ENCODE measurements around the gene MCRS1. TPM values are rescaled to one million over a fixed set of nuclear protein-coding genes. Genes with fewer than 3 reads are reported as not detected.

MCRS1 gene
- total and polyA plus RNA-seq, 10 of the 15 experiments (the other 5 are each of a cell fraction or from before 2014, with no cell fraction given), result 34.3 to 82.8 (median 57.6) TPM

DNA sequence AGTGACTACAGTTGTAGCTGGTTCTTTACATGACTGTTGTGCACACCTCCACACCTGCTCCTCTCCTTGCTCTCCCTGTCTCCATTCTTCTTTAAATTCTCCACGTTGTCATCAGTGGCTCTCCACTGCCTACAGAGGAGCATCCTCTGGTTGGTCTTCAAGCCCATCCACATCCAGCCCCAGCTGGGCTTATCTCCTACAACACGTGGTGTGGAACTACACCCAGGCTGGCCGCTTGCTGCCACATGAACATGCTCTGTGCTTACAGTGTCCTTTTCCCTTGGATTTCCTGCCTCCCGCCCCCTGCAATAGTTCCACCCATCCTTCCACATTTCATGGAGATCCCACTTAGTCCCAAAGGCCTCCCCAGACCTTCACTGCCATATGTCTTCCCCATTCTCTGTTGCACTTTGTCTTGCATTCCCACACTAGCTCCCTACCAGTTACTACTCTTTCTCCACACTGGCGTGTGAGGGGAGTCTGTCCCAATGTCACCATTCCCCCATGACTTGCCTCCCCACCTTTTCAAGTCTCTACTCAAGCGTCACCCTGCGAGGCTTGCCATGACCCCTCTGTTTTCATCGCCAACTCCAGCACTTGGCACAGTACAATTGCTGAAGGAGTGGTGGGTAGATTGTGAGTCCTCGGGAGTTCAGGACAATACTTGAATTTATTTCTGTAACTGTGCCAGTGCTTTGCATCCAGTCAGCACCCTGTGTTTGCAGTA is 9.8 kb upstream of the MCRS1 start (continued):
- no peak for TF ChIP-seq NFIC (IDR thresholded peaks at IDR 0.05; ENCODE audit: low read depth, low read length)
- TF ChIP-seq TCF12 (IDR thresholded peaks at IDR 0.05; ENCODE audit: low read depth, low read length), result no peak
- no peak for TF ChIP-seq PAX5 (IDR thresholded peaks at IDR 0.05; ENCODE audit: borderline replicate concordance, low read depth, low read length)
- TF ChIP-seq ZNF384 (IDR thresholded peaks at IDR 0.05; ENCODE audit: borderline replicate concordance, low read depth, low read length), result no peak

DNA sequence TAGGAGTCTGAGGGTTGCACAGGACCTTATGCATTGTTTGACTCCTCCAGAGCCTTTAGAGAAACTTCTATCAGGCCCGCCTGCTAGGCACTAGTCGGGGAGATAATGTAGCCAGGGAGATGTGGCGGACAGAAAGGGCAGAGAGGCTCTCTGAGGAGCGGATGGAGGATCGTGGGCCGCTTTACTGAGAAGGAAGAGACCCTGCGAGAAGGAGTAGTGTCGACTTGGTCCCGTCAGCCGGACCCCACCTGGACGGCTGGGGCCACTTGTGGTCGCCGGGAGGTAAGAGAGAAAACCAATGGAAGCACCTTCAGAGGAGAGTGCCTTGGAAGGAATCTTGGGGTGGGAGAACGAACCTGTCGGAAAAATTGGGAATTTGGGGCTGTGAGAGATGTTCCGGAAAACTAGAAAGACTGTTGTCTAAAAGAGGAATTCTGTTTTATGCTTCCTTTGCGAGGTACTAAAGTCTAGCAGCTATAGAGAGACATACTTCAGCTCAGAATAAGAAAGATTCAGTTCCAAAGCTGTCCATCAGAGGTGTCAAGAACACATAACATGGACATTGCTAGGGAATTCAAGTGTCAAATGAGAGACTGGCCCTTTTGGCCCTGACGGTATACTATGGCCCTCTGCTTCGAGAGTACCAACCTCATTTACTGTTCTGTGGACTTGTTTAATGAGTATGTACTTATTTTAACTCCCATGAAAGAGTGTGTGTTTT is 660 bp upstream of the MCRS1 start:
- DNase-seq (ENCODE audit: low read depth, low spot score), result no peak
- Histone ChIP-seq H2AFZ (ENCODE audit: control insufficient read depth, low read depth, low read length) (peak overlapping the region; percentile 83), H3K27me3 (replicated peaks in 1 of 2; ENCODE audit: control insufficient read depth in 2 of 2, insufficient read depth in 2 of 2, low read length in 1 of 2) (no peaks in the 10 kb centered on the region), H3K9me3 (replicated peaks; ENCODE audit: control insufficient read depth, insufficient read depth, low read length) (no peaks in the 10 kb centered on the region), H3K9ac (ENCODE audit: control insufficient read depth, insufficient read depth, low read length) (peak overlapping the region; percentile 87), H3K4me2 (ENCODE audit: control insufficient read depth, insufficient read depth) (peak overlapping the region; percentile 53), H3K27ac (ENCODE audit: control insufficient read depth, insufficient read depth) (peak overlapping the region; percentile 91), H3K79me2 (ENCODE audit: control insufficient read depth, insufficient read depth, low read length) (peaks cover 36% of the 10 kb centered on the region), H3K4me3 (peak overlapping the region; percentile 99), H4K20me1 (ENCODE audit: control insufficient read depth, insufficient read depth) (no peaks in the 10 kb centered on the region), H3K36me3 (ENCODE audit: control insufficient read depth in 2 of 2, insufficient read depth in 2 of 2, low read length in 1 of 2) (peaks cover 4 to 8% of the 10 kb centered on the region in 2 experiments; a peak in 3 of 4 replicates), H3K4me1 (ENCODE audit: control insufficient read depth, insufficient read depth, low read length) (peaks cover 8% of the 10 kb centered on the region)
- ChIA-PET POLR2A (interaction anchor here (0.6 to 0.7 kb wide), 2 partner anchors 49 to 210 kb away, joined by 3 read pairs; no protein-coding TSS in a partner anchor), SMC1A (ENCODE audit: uncharacterized antibody, unreplicated experiment) (interaction anchor here (0.9 to 1.0 kb wide), 2 partner anchors 12 to 54 kb away, joined by 3 read pairs; no protein-coding TSS in a partner anchor), RAD21 (ENCODE audit: unreplicated experiment) (interaction anchor here (0.6 to 1.0 kb wide), 2 partner anchors 8 to 210 kb away, joined by 3 read pairs; no protein-coding TSS in a partner anchor), CTCF (interaction anchor here (0.6 to 1.0 kb wide), 4 partner anchors 12 to 276 kb away, joined by 3 to 6 read pairs (median 4); no protein-coding TSS in a partner anchor)
- in situ Hi-C loops (cut with MboI), result no loop called here
- peak; percentile 67 for ATAC-seq
- 6% methylated on average over 19 of the region's 19 CpGs for WGBS (ENCODE audit: insufficient coverage, insufficient replicate concordance, low lambda C conversion rate, missing lambda C conversion rate)
- intact Hi-C loops (cut with micrococcal nuclease; ENCODE audit: unreplicated experiment), result loop anchor here (5.0 kb wide), 1 partner anchor 139 kb away; the partner anchor contains the start of gene FMNL3
- TSS peak; percentile 73 for BruUV-seq (replicated peaks)
- FAIRE-seq, result no peak
- TF ChIP-seq, protein P1, sequence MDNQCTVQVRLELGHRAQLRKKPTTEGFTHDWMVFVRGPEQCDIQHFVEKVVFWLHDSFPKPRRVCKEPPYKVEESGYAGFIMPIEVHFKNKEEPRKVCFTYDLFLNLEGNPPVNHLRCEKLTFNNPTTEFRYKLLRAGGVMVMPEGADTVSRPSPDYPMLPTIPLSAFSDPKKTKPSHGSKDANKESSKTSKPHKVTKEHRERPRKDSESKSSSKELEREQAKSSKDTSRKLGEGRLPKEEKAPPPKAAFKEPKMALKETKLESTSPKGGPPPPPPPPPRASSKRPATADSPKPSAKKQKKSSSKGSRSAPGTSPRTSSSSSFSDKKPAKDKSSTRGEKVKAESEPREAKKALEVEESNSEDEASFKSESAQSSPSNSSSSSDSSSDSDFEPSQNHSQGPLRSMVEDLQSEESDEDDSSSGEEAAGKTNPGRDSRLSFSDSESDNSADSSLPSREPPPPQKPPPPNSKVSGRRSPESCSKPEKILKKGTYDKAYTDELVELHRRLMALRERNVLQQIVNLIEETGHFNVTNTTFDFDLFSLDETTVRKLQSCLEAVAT (IDR thresholded peaks at IDR 0.05), result no peak
- TF ChIP-seq CBX3 (IDR thresholded peaks at IDR 0.05; ENCODE audit: borderline replicate concordance, low read depth), result no peak
- no peak for TF ChIP-seq TAF1 (IDR thresholded peaks at IDR 0.05; ENCODE audit: borderline replicate concordance, low read depth, low read length)
- TF ChIP-seq, protein P2, sequence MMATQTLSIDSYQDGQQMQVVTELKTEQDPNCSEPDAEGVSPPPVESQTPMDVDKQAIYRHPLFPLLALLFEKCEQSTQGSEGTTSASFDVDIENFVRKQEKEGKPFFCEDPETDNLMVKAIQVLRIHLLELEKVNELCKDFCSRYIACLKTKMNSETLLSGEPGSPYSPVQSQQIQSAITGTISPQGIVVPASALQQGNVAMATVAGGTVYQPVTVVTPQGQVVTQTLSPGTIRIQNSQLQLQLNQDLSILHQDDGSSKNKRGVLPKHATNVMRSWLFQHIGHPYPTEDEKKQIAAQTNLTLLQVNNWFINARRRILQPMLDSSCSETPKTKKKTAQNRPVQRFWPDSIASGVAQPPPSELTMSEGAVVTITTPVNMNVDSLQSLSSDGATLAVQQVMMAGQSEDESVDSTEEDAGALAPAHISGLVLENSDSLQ (IDR thresholded peaks at IDR 0.05), result peak; percentile 85
- no peak for TF ChIP-seq BCL11A (IDR thresholded peaks at IDR 0.05; ENCODE audit: low read depth, low read length)
- no peak for TF ChIP-seq ESRRA (IDR thresholded peaks at IDR 0.05; ENCODE audit: low read length)
- TF ChIP-seq, protein P3, sequence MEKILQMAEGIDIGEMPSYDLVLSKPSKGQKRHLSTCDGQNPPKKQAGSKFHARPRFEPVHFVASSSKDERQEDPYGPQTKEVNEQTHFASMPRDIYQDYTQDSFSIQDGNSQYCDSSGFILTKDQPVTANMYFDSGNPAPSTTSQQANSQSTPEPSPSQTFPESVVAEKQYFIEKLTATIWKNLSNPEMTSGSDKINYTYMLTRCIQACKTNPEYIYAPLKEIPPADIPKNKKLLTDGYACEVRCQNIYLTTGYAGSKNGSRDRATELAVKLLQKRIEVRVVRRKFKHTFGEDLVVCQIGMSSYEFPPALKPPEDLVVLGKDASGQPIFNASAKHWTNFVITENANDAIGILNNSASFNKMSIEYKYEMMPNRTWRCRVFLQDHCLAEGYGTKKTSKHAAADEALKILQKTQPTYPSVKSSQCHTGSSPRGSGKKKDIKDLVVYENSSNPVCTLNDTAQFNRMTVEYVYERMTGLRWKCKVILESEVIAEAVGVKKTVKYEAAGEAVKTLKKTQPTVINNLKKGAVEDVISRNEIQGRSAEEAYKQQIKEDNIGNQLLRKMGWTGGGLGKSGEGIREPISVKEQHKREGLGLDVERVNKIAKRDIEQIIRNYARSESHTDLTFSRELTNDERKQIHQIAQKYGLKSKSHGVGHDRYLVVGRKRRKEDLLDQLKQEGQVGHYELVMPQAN (conservative IDR thresholded peaks at IDR 0.05), result no peak
- TF ChIP-seq STAT3 (IDR thresholded peaks at IDR 0.05; ENCODE audit: low read depth, low read length), result no peak
- TF ChIP-seq, protein P4, sequence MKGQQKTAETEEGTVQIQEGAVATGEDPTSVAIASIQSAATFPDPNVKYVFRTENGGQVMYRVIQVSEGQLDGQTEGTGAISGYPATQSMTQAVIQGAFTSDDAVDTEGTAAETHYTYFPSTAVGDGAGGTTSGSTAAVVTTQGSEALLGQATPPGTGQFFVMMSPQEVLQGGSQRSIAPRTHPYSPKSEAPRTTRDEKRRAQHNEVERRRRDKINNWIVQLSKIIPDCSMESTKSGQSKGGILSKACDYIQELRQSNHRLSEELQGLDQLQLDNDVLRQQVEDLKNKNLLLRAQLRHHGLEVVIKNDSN (IDR thresholded peaks at IDR 0.05; ENCODE audit: borderline replicate concordance, extremely low read length, insufficient read depth, low read depth, low read length), result no peak
- 0 out of 4 replicates have a peak, but pooled peaks of 1 of the 2 experiments have one; percentile 30 for TF ChIP-seq IKZF2 (IDR thresholded peaks at IDR 0.05)

Measured in GM12878 (cell line).